Measurements from ENCODE around the gene RNF126. TPM values are rescaled to one million over a fixed set of nuclear protein-coding genes. Genes with fewer than 3 reads are reported as not detected.
A peak's percentile ranks its signal among the peaks of the same experiment; 100 is the strongest.
"Not testable (repeated sequence)": the region's sequence is repeated elsewhere in the genome, so short reads cannot be mapped to it uniquely, and the experiment has no call there.

The RNF126 gene
- total RNA-seq, 3 donors from 2014 or later = 47.5 to 69.1 (median 62.0) TPM

GRCh38 chr19:634975-635652 lies 27.9 kb downstream of the RNF126 start:
- DNase-seq = no peak
- no peaks in the 10 kb centered on the region for H3K9me3 ChIP-seq
- intact Hi-C loops (cut with DNase I, micrococcal nuclease) = no loop called here
- no peak overlapping the region for H3K4me3 ChIP-seq
- ATAC-seq = no peak
- peaks cover 29% of the 10 kb centered on the region for H3K4me1 ChIP-seq (ENCODE audit: low read depth)
- no peak for TF ChIP-seq CTCF (IDR thresholded peaks at IDR 0.05)
- no peaks in the 10 kb centered on the region for H3K36me3 ChIP-seq (ENCODE audit: low read depth)

GRCh38 chr19:633786-634639 lies 29.0 kb downstream of the RNF126 start:
- no peak for TF ChIP-seq CTCF (IDR thresholded peaks at IDR 0.05)
- intact Hi-C loops (cut with DNase I, micrococcal nuclease) = no loop called here
- Histone ChIP-seq H3K9me3 (no peaks in the 10 kb centered on the region), H3K4me1 (ENCODE audit: low read depth) (peaks cover 21% of the 10 kb centered on the region), H3K4me3 (peak overlapping the region; percentile 63), H3K36me3 (ENCODE audit: low read depth) (no peaks in the 10 kb centered on the region)
- ATAC-seq (no peak), DNase-seq (no peak)

DNA sequence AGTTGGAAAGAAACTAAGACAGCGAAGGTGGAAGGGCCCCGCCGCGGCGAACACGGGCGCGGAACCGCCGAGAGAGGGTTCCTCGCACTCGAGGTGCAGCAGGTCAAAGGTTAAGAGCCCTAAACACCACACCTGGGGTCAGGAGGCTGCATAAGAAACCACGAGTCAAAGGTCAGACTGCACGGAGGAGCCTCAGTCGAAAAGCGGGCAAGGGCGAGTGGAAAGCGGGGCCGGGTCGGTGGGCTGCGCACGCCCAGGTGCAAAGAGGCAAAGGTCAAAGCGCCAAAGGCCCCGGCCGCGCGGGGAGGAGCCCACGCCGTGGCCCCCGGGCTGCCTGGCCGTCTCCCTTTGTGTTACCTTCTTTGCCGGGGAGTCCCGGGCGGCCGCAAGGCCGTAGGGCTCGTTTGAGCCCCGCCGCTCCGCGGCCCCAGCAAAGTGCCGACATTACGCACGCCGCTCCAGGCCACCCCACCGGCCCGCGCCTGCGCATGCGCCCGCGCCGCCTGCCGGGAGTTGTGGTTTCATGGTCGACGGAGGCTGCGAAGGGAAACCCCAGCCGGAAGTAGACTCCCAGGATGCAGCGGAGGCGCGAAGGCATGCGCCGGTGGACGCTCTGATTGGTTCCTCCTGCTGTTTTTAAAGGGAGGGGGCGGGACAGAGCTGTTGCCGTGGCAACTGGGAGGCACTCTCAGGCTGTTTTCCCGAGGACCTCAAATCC lies 29.8 kb downstream of the RNF126 start, which contains the start of gene POLRMT:
TSS of gene POLRMT (minus strand) at position 470 of the 718 bp plus-strand sequence. CDS start at position 445, 25 bp downstream.
- no peaks in the 10 kb centered on the region for H3K36me3 ChIP-seq (ENCODE audit: low read depth)
- peak; percentile 97 to 99 (median 99) for DNase-seq
- H3K9me3 ChIP-seq = no peaks in the 10 kb centered on the region
- peak within 1 kb of the TSS; percentile 63 for H3K4me3 ChIP-seq
- H3K4me1 ChIP-seq (ENCODE audit: low read depth) = peaks cover 16% of the 10 kb centered on the region
- no peak for TF ChIP-seq CTCF (IDR thresholded peaks at IDR 0.05)
- peak; percentile 98 for ATAC-seq
- intact Hi-C loops (cut with DNase I, micrococcal nuclease) = no loop called here

GRCh38 chr19:632579-633067 lies 30.4 kb downstream of the RNF126 start:
- no peak for TF ChIP-seq CTCF (IDR thresholded peaks at IDR 0.05)
- intact Hi-C loops (cut with DNase I, micrococcal nuclease) = no loop called here
- H3K9me3 ChIP-seq = no peaks in the 10 kb centered on the region
- DNase-seq = peak; percentile 77 to 79 (median 78)
- ATAC-seq = peak; percentile 69
- peak overlapping the region; percentile 63 for H3K4me3 ChIP-seq
- H3K36me3 ChIP-seq (ENCODE audit: low read depth) = no peaks in the 10 kb centered on the region
- peaks cover 16% of the 10 kb centered on the region for H3K4me1 ChIP-seq (ENCODE audit: low read depth)

GRCh38 chr19:629961-630714 lies 32.9 kb downstream of the RNF126 start:
- intact Hi-C loops (cut with DNase I, micrococcal nuclease) = no loop called here
- no peaks in the 10 kb centered on the region for H3K9me3 ChIP-seq

GRCh38 chr19:629515-629914 lies 33.5 kb downstream of the RNF126 start:
- H3K4me1 ChIP-seq (ENCODE audit: low read depth) = peaks cover 16% of the 10 kb centered on the region
- ATAC-seq; H3K4me3 ChIP-seq; DNase-seq; H3K36me3 ChIP-seq (ENCODE audit: low read depth); intact Hi-C loops (cut with DNase I, micrococcal nuclease); H3K9me3 ChIP-seq: not testable (repeated sequence)

More at GRCh38 chr19:629961-630714, 32.9 kb downstream of the RNF126 start:
- no peak for TF ChIP-seq CTCF (IDR thresholded peaks at IDR 0.05)
- Histone ChIP-seq H3K36me3 (ENCODE audit: low read depth) (no peaks in the 10 kb centered on the region), H3K4me1 (ENCODE audit: low read depth) (peaks cover 16% of the 10 kb centered on the region), H3K4me3 (no peak overlapping the region)
- DNase-seq (no peak), ATAC-seq (no peak)

Measured in mucosa of descending colon (tissue), 3 donors.